ENCODE results near the gene AP1M2.

GRCh38 chr19:10617409-10618121, 30.5 kb upstream of the AP1M2 start:
- TF ChIP-seq CTCF (IDR thresholded peaks at IDR 0.05) = no peak
- TF ChIP-seq, protein P1, sequence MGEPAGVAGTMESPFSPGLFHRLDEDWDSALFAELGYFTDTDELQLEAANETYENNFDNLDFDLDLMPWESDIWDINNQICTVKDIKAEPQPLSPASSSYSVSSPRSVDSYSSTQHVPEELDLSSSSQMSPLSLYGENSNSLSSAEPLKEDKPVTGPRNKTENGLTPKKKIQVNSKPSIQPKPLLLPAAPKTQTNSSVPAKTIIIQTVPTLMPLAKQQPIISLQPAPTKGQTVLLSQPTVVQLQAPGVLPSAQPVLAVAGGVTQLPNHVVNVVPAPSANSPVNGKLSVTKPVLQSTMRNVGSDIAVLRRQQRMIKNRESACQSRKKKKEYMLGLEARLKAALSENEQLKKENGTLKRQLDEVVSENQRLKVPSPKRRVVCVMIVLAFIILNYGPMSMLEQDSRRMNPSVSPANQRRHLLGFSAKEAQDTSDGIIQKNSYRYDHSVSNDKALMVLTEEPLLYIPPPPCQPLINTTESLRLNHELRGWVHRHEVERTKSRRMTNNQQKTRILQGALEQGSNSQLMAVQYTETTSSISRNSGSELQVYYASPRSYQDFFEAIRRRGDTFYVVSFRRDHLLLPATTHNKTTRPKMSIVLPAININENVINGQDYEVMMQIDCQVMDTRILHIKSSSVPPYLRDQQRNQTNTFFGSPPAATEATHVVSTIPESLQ (CRISPR knock-in tag; IDR thresholded peaks at IDR 0.05) = no peak

Data from WTC11 (cell line).